ENCODE measurements around the gene EPG5.

The EPG5 gene

GRCh38 chr18:45802814-45803492, 164.2 kb downstream of the EPG5 start:
- Histone ChIP-seq H3K27ac (ENCODE audit: low read depth, low read length) (no peak overlapping the region), H3K9ac (ENCODE audit: low read length) (no peak overlapping the region), H3K4me3 (ENCODE audit: insufficient read depth, low read length, poor library complexity, severe bottlenecking) (no peak overlapping the region), H3F3A (ENCODE audit: insufficient read depth) (no peaks in the 10 kb centered on the region), H3K36me3 (ENCODE audit: low read length) (no peaks in the 10 kb centered on the region), H3K27me3 (ENCODE audit: low read length) (0 out of 2 replicates have a peak, but pooled peaks cover 2% of the 10 kb centered on the region), H3K4me2 (ENCODE audit: low read depth, low read length, poor library complexity, severe bottlenecking) (no peak overlapping the region), H3K79me2 (ENCODE audit: insufficient read depth, low read length) (no peaks in the 10 kb centered on the region), H2AFZ (ENCODE audit: low read depth, low read length, severe bottlenecking) (no peak overlapping the region), H3K9me3 (ENCODE audit: insufficient read depth, low read length) (peaks cover 8% of the 10 kb centered on the region; the same call in 1 of the 2 replicates), H3K9me2 (replicated peaks; ENCODE audit: insufficient read depth, low read length) (no peaks in the 10 kb centered on the region), H4K20me1 (ENCODE audit: low read depth, low read length) (no peaks in the 10 kb centered on the region)
- TF ChIP-seq CTCF (IDR thresholded peaks at IDR 0.05; ENCODE audit: insufficient read depth, low read length, poor library complexity, severe bottlenecking) (no peak), EZH2phosphoT487 (conservative IDR thresholded peaks at IDR 0.05; ENCODE audit: low read length) (no peak)

- no peaks in the 10 kb centered on the region for H3K9me2 ChIP-seq (replicated peaks; ENCODE audit: insufficient read depth, low read length)
- no peak overlapping the region for H3K4me2 ChIP-seq (ENCODE audit: low read depth, low read length, poor library complexity, severe bottlenecking)
- peaks cover 8% of the 10 kb centered on the region; the same call in 1 of the 2 replicates for H3K9me3 ChIP-seq (ENCODE audit: insufficient read depth, low read length)
- H3K27me3 ChIP-seq (ENCODE audit: low read length), result 0 out of 2 replicates have a peak, but pooled peaks cover 2% of the 10 kb centered on the region
- H2AFZ ChIP-seq (ENCODE audit: low read depth, low read length, severe bottlenecking), result no peak overlapping the region
- TF ChIP-seq EZH2phosphoT487 (conservative IDR thresholded peaks at IDR 0.05; ENCODE audit: low read length) (no peak), CTCF (IDR thresholded peaks at IDR 0.05; ENCODE audit: insufficient read depth, low read length, poor library complexity, severe bottlenecking) (no peak)
- no peak overlapping the region for H3K4me3 ChIP-seq (ENCODE audit: insufficient read depth, low read length, poor library complexity, severe bottlenecking)
- H3K9ac ChIP-seq (ENCODE audit: low read length), result no peak overlapping the region
- H3F3A ChIP-seq (ENCODE audit: insufficient read depth), result no peaks in the 10 kb centered on the region
- H3K36me3 ChIP-seq (ENCODE audit: low read length), result no peaks in the 10 kb centered on the region
- no peaks in the 10 kb centered on the region for H3K79me2 ChIP-seq (ENCODE audit: insufficient read depth, low read length)
- no peak overlapping the region for H3K27ac ChIP-seq (ENCODE audit: low read depth, low read length)
- no peaks in the 10 kb centered on the region for H4K20me1 ChIP-seq (ENCODE audit: low read depth, low read length)
Measured at GRCh38 chr18:45801416-45802004, 165.6 kb downstream of the EPG5 start.
